Endothelial cell of umbilical vein (primary cell): Measurements from ENCODE around the gene DIAPH1. TPM values are rescaled to one million over a fixed set of nuclear protein-coding genes. Genes with fewer than 3 reads are reported as not detected.

Experiments
- BruUV-seq: library from RNA; stranded (reverse); fragments of 400-500 nt; replicated peaks from 2 replicates; lab custom pipeline; 2021; lab: Mats Ljungman, UMichigan
- CTCF ChIA-PET: fragments of 300-600, 350-600 bp; sonication (Branson Sonifier 250); formaldehyde crosslinking; loops from one replicate; lab custom pipeline; 2021; ENCODE audit warnings: antibody characterized with exemption, inconsistent platforms; lab: Charles Lee
- POLR2A ChIA-PET: fragments of 300-600, 350-600 bp; sonication (Branson Sonifier 250); formaldehyde crosslinking; loops from one replicate; lab custom pipeline; 2021; ENCODE audit warnings: antibody characterized with exemption, inconsistent platforms; lab: Charles Lee
- DNase-seq: peaks from one replicate; pipeline ENCODE4 v3.0.0-alpha.2; 2011; ENCODE audit warnings: low read depth, low spot score
- FAIRE-seq: peaks from 2 replicates; lab custom pipeline; 2011; peaks lifted over from hg19 to GRCh38; lab: Jason Lieb, UNC
- H2AFZ ChIP-seq: 2 replicates; pipeline ENCODE4 v1.6.0; 2012; ENCODE audit warnings: low read depth, low read length, control low read depth, inconsistent platforms
- H3K27ac ChIP-seq: 2 replicates; pipeline ENCODE4 v1.5.1; 2011; ENCODE audit warnings: low read depth, mild to moderate bottlenecking, control low read depth, low read length, moderate library complexity; ENCODE audit not compliant: insufficient read depth
- H3K27me3 ChIP-seq, 2 experiments: 2 replicates each; pipeline versions ENCODE4 v1.6.0 to v1.6.1; 2011; ENCODE audit warnings: low read length in 2 of 2, mixed read lengths in 1 of 2; ENCODE audit not compliant: control insufficient read depth in 2 of 2, insufficient read depth in 2 of 2
- H3K36me3 ChIP-seq, 2 experiments: 2 replicates in 1 of 2; 3 replicates in 1 of 2; pipeline ENCODE4 v1.5.1; 2011; ENCODE audit warnings: low read length in 2 of 2, mild to moderate bottlenecking in 1 of 2, moderate library complexity in 1 of 2; ENCODE audit not compliant: control insufficient read depth in 2 of 2, insufficient read depth in 2 of 2; ENCODE audit errors: extremely low read depth in 1 of 2
- H3K4me1 ChIP-seq: 3 replicates; pipeline ENCODE4 v1.5.1; 2011; ENCODE audit warnings: mild to moderate bottlenecking, low read length; ENCODE audit not compliant: control insufficient read depth, insufficient read depth; ENCODE audit errors: extremely low read depth
- H3K4me2 ChIP-seq: 2 replicates; pipeline ENCODE4 v1.6.1; 2011; ENCODE audit warnings: low read length, control low read depth, mixed read lengths; ENCODE audit not compliant: insufficient read depth
- H3K4me3 ChIP-seq, 3 experiments: fragments of 200-600 bp in 1 of 3; sonication (generic), shearing (Covaris generic) in 1 of 3; replicated peaks in 1 of 3; 2 replicates each; pipeline ENCODE4 v1.5.1; 2011 to 2016; ENCODE audit warnings: control low read depth in 3 of 3, low read length in 3 of 3, mild to moderate bottlenecking in 2 of 3, inconsistent platforms in 1 of 3, low read depth in 1 of 3, moderate library complexity in 1 of 3; ENCODE audit not compliant: insufficient read depth in 1 of 3
- H3K79me2 ChIP-seq: 2 replicates; pipeline ENCODE4 v1.6.0; 2012; ENCODE audit warnings: low read length, inconsistent platforms; ENCODE audit not compliant: control insufficient read depth, insufficient read depth
- H3K9ac ChIP-seq: replicated peaks from 2 replicates; pipeline ENCODE3; 2011; ENCODE audit warnings: low read length, control low read depth; ENCODE audit not compliant: insufficient read depth; ENCODE audit errors: extremely low read depth
- H3K9me1 ChIP-seq: replicated peaks from 3 replicates; pipeline ENCODE4 v1.6.0; 2011; ENCODE audit warnings: mild to moderate bottlenecking, low read length; ENCODE audit not compliant: control insufficient read depth, insufficient read depth; ENCODE audit errors: extremely low read depth
- H3K9me3 ChIP-seq: replicated peaks from 2 replicates; pipeline ENCODE4 v1.5.1; 2012; ENCODE audit warnings: low read length, inconsistent platforms; ENCODE audit not compliant: control insufficient read depth, insufficient read depth
- H4K20me1 ChIP-seq: replicated peaks from 2 replicates; pipeline ENCODE3; 2011; ENCODE audit warnings: mild to moderate bottlenecking, low read length; ENCODE audit not compliant: control insufficient read depth, insufficient read depth; ENCODE audit errors: extremely low read depth
- CTCF ChIP-seq, 2 donors: IDR thresholded peaks; 1 replicate in 1 of 2; 2 replicates in 1 of 2; pipeline ENCODE4 v1.5.1; 2011; ENCODE audit warnings: low read length in 2 of 2, mild to moderate bottlenecking in 2 of 2, moderate library complexity in 2 of 2, control low read depth in 1 of 2, inconsistent platforms in 1 of 2, low read depth in 1 of 2; ENCODE audit not compliant: insufficient read depth in 1 of 2; ENCODE audit errors: extremely low read depth in 1 of 2
- EZH2 ChIP-seq: IDR thresholded peaks from 2 replicates; pipeline ENCODE4 v1.6.1; 2012; ENCODE audit warnings: borderline replicate concordance, low read depth, mild to moderate bottlenecking, moderate library complexity, low read length, inconsistent platforms; ENCODE audit not compliant: severe bottlenecking
- FOS ChIP-seq: IDR thresholded peaks from 2 replicates; pipeline ENCODE4 v1.6.1; 2011; ENCODE audit warnings: mild to moderate bottlenecking, low read length, moderate library complexity, borderline replicate concordance; ENCODE audit not compliant: insufficient read depth
- GATA2 ChIP-seq: IDR thresholded peaks from 2 replicates; pipeline ENCODE4 v1.7.0; 2011; ENCODE audit warnings: low read depth, mild to moderate bottlenecking, moderate library complexity, mixed read lengths, low read length; ENCODE audit not compliant: insufficient read length, insufficient read depth
- JUN ChIP-seq: IDR thresholded peaks from 2 replicates; pipeline ENCODE4 v1.6.1; 2011; ENCODE audit warnings: borderline replicate concordance, low read depth; ENCODE audit not compliant: insufficient read length, insufficient read depth
- MAX ChIP-seq: IDR thresholded peaks from 2 replicates; pipeline ENCODE4 v1.6.1; 2011; ENCODE audit not compliant: insufficient read depth, insufficient read length
- MYC ChIP-seq: IDR thresholded peaks from one replicate; pipeline ENCODE4 v1.6.1; 2011; ENCODE audit warnings: mild to moderate bottlenecking, low read depth, low read length
- POLR2A ChIP-seq: IDR thresholded peaks from 2 replicates; pipeline ENCODE4 v1.6.1; 2012; ENCODE audit warnings: low read depth, mild to moderate bottlenecking, control low read depth, low read length
- POLR2AphosphoS5 ChIP-seq: IDR thresholded peaks from 2 replicates; pipeline ENCODE4 v1.6.1; 2012; ENCODE audit warnings: low read depth, mild to moderate bottlenecking, control low read depth, low read length, moderate library complexity; ENCODE audit not compliant: insufficient read depth
- dilution Hi-C: fragments of 300-500 bp; cut with MboI; formaldehyde crosslinking; loops from one replicate; pipeline ENCODE4 v1.15.0; 2019; ENCODE audit warnings: low sequenced_read_pairs; ENCODE audit not compliant: extremely low pct_ligation_motif_present
- intact Hi-C: fragments of 100-400 bp; cut with micrococcal nuclease; formaldehyde crosslinking; loops from one replicate; pipeline ENCODE4 v1.10.0; 2022
- polyA plus RNA-seq, 4 experiments: library from polyadenylated mRNA; depleted of rRNA in 3 of 4; stranded (reverse) in 3 of 4; unstranded in 1 of 4; fragments of >200 nt; gene quantifications; 2 replicates each; pipeline versions ENCODE4 v1.2.1 to v1.2.3, GENCODE V29; 2011 to 2012; ENCODE audit warnings: missing spikeins in 1 of 4
- total RNA-seq: library from RNA; stranded (reverse); gene quantifications from 2 replicates; pipeline ENCODE4 v1.2.3, GENCODE V29; 2021

The DIAPH1 gene
- total and polyA plus RNA-seq, 2 donors (not counting 3 experiments of a cell fraction or from before 2014, with no cell fraction given) = 68.6 to 105 TPM

DNA sequence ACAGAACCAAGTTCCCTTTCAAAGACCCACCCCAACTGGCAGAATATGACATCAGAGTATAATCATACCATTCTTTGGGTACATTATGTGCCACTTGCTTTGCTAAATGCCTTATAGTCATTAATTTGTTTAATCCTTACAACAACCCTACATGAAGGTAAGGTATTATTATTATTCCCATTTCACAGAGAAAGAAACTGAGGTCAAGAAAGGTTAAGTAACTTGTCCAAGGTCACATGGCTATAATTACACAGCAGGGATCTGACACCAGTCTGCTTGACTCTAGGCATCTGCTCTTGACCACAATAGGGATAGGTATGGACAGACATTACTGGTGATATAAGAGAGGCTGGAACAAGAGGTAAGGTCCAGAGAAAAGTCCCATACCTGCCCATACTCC, 31.2 kb upstream of the DIAPH1 start:
- H3K9me1 ChIP-seq = no peaks in the 10 kb centered on the region
- no peak overlapping the region for H2AFZ ChIP-seq
- H3K27me3 ChIP-seq = no peaks in the 10 kb centered on the region
- CTCF ChIA-PET = interaction anchor here (2.9 kb wide), 1 partner anchor 58 kb away, joined by 12 read pairs; no protein-coding TSS in a partner anchor
- FAIRE-seq (no peak), DNase-seq (no peak)
- H3K36me3 ChIP-seq = peaks cover 10 to 18% of the 10 kb centered on the region in 2 experiments
- no peak overlapping the region for H3K27ac ChIP-seq
- dilution Hi-C loops = no loop called here
- H3K4me2 ChIP-seq = no peak overlapping the region
- peaks cover 9% of the 10 kb centered on the region for H3K4me1 ChIP-seq
- intact Hi-C loops = no loop called here
- POLR2A ChIA-PET = no interaction called here
- no peaks in the 10 kb centered on the region for H3K9me3 ChIP-seq
- H3K9ac ChIP-seq = no peak overlapping the region
- BruUV-seq = no TSS peak
- TF ChIP-seq EZH2 (no peak), MYC (no peak), FOS (no peak), POLR2A (no peak), MAX (no peak), JUN (no peak), CTCF (IDR thresholded peaks at IDR 0.05; ENCODE audit: extremely low read depth in 1 of 2, insufficient read depth in 1 of 2, low read depth in 1 of 2, low read length in 2 of 2) (no peak), POLR2AphosphoS5 (no peak), GATA2 (no peak)
- H3K79me2 ChIP-seq = no peaks in the 10 kb centered on the region
- no peak overlapping the region for H3K4me3 ChIP-seq
- no peaks in the 10 kb centered on the region for H4K20me1 ChIP-seq
